ENCODE results near the gene CMBL. TPM values are rescaled to one million over a fixed set of nuclear protein-coding genes. Genes with fewer than 3 reads are reported as not detected.

The CMBL gene
- total RNA-seq, 1 donor from 2014 or later: 32.9 TPM

DNA sequence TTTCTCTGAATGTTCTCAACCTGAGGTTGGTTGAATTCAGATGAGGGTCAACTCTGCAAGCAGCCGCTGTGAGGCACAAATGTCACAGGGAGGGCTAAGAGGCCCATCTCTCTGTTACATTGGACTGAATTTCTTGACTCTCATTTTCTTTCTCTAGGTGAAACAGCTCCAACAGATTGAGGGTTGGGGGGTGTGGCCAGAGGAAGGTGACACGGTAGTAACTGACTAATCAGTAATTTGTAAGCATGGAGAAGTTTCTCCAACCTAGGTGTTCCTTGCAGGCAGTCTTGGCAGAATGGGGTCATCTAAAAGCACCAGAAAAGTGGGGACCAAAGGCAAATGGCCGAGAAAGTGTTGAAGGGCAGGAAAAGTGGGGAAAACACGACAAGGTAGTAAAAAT is 40.9 kb downstream of the CMBL start:
- TF ChIP-seq, protein P1, sequence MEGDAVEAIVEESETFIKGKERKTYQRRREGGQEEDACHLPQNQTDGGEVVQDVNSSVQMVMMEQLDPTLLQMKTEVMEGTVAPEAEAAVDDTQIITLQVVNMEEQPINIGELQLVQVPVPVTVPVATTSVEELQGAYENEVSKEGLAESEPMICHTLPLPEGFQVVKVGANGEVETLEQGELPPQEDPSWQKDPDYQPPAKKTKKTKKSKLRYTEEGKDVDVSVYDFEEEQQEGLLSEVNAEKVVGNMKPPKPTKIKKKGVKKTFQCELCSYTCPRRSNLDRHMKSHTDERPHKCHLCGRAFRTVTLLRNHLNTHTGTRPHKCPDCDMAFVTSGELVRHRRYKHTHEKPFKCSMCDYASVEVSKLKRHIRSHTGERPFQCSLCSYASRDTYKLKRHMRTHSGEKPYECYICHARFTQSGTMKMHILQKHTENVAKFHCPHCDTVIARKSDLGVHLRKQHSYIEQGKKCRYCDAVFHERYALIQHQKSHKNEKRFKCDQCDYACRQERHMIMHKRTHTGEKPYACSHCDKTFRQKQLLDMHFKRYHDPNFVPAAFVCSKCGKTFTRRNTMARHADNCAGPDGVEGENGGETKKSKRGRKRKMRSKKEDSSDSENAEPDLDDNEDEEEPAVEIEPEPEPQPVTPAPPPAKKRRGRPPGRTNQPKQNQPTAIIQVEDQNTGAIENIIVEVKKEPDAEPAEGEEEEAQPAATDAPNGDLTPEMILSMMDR (conservative IDR thresholded peaks at IDR 0.05): no peak
- H3K36me3 Mint-ChIP-seq: peaks cover 28% of the 10 kb centered on the region
- DNase-seq (ENCODE audit: extremely low spot score, unreplicated experiment): no peak
- H3K9me3 Mint-ChIP-seq: no peaks in the 10 kb centered on the region
- H3K27me3 Mint-ChIP-seq: no peaks in the 10 kb centered on the region
- H3K4me3 Mint-ChIP-seq: no peak overlapping the region
- H3K4me1 Mint-ChIP-seq (ENCODE audit: unreplicated experiment): no peaks in the 10 kb centered on the region
- H3K27ac Mint-ChIP-seq: no peak overlapping the region

DNA sequence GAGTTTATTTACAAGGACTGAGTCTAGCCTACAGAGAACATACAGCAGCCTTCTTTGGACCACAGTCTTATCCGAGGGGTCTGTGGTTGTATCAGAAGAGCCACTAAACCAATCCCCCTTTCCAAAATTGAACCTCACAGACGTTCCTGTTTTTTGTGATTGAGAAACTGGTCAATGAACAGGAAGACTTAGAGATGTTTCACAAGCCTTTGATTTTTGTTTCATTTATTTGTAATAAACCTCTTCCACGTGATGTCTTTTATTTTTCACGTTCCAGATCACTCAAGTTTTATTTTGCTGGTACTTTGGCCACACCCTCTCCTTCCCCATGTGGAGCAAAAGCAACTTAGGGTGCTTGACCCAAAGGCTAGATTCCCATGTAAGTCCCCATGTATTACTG is 41.6 kb downstream of the CMBL start:
- DNase-seq (ENCODE audit: extremely low spot score, unreplicated experiment): no peak
- H3K9me3 Mint-ChIP-seq: no peaks in the 10 kb centered on the region
- TF ChIP-seq, protein P1 (conservative IDR thresholded peaks at IDR 0.05): no peak
- H3K36me3 Mint-ChIP-seq: peaks cover 25% of the 10 kb centered on the region
- H3K27ac Mint-ChIP-seq: no peak overlapping the region
- H3K4me3 Mint-ChIP-seq: no peak overlapping the region
- H3K4me1 Mint-ChIP-seq (ENCODE audit: unreplicated experiment): no peaks in the 10 kb centered on the region
- H3K27me3 Mint-ChIP-seq: no peaks in the 10 kb centered on the region

DNA sequence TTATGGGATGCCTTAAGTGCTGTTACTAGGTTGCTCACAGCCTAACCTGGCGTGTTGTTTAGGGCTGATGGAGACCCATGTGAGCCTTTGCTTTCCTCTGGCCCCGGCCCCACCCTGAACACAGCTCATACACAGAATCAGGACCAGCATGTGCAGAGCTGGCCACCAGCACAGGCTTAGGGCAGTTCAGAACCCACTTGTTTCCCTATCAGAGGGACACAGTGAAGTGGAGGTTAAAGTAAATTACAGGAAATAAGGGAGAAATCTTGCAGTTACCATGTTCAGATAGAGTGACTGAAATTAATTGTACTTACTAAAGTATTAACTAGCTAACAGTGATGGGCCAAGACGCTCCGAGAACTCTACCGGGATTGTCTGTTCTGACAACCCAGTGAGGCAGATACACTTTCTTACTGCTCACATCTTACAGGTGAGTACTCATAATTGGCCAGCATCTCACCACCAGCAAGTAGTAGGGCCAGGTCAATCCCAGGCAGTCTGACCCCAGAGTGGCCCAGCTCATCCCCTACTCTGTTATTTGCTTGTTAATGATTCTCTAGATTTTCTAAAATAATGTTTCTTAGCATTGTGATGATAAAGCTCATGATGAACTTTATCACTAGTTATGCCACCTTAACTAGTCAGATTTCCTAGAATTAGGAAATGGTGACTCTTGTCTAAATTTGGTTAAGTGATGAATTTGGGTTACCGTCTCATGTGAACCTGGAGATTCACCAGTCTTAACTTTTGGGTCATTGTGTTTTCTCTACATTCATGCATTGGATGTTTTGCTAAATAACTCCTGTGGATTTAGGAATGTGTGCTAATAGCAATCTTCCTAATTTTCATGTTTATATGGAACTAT is 42.2 kb downstream of the CMBL start:
- no peak for DNase-seq (ENCODE audit: extremely low spot score, unreplicated experiment)
- H3K36me3 Mint-ChIP-seq: peaks cover 31% of the 10 kb centered on the region
- TF ChIP-seq, protein P1 (conservative IDR thresholded peaks at IDR 0.05): no peak
- H3K27me3 Mint-ChIP-seq: no peaks in the 10 kb centered on the region
- H3K4me1 Mint-ChIP-seq (ENCODE audit: unreplicated experiment): no peaks in the 10 kb centered on the region
- H3K4me3 Mint-ChIP-seq: no peak overlapping the region
- H3K27ac Mint-ChIP-seq: no peak overlapping the region
- H3K9me3 Mint-ChIP-seq: no peaks in the 10 kb centered on the region

DNA sequence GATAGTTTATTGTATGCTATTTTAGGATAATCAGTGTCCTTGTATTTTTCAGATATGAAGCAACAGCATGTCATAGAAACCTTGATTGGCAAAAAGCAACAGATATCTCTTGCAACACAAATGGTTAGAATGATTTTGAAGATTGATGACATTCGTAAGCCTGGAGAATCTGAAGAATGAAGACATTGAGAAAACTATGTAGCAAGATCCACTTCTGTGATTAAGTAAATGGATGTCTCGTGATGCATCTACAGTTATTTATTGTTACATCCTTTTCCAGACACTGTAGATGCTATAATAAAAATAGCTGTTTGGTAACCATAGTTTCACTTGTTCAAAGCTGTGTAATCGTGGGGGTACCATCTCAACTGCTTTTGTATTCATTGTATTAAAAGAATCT is 43.1 kb downstream of the CMBL start:
- H3K27me3 Mint-ChIP-seq: no peaks in the 10 kb centered on the region
- TF ChIP-seq, protein P1 (conservative IDR thresholded peaks at IDR 0.05): no peak
- H3K27ac Mint-ChIP-seq: no peak overlapping the region
- DNase-seq (ENCODE audit: extremely low spot score, unreplicated experiment): no peak
- H3K9me3 Mint-ChIP-seq: no peaks in the 10 kb centered on the region
- H3K4me1 Mint-ChIP-seq (ENCODE audit: unreplicated experiment): no peaks in the 10 kb centered on the region
- peaks cover 36% of the 10 kb centered on the region for H3K36me3 Mint-ChIP-seq
- H3K4me3 Mint-ChIP-seq: no peak overlapping the region

DNA sequence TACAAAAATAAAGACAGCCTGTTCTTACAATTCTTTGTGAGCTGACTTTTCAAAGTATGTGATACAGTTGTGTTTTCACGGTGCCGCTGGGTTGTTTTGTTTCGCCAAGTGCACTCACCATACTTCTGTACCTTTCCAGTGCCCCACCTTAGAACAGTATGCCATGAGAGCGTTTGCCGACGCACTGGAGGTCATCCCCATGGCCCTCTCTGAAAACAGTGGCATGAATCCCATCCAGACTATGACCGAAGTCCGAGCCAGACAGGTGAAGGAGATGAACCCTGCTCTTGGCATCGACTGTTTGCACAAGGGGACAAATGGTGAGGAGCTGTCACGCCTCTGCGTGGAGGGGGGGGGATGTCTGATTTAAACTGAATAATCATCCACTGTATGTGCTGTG is 44.7 kb downstream of the CMBL start:
- Mint-ChIP-seq H3K4me1 (ENCODE audit: unreplicated experiment) (no peaks in the 10 kb centered on the region), H3K36me3 (peaks cover 47% of the 10 kb centered on the region), H3K9me3 (no peaks in the 10 kb centered on the region)

More for the DNA sequence above, 44.7 kb downstream of the CMBL start:
- DNase-seq (ENCODE audit: extremely low spot score, unreplicated experiment): no peak
- no peaks in the 10 kb centered on the region for H3K27me3 Mint-ChIP-seq
- TF ChIP-seq, protein P1 (conservative IDR thresholded peaks at IDR 0.05): no peak
- no peak overlapping the region for H3K4me3 Mint-ChIP-seq
- H3K27ac Mint-ChIP-seq: no peak overlapping the region
